Fibroblast of lung (primary cell): ENCODE measurements around the gene TLL2.

Experiments used
- CTCF ChIP-seq, 2 donors: IDR thresholded peaks in 1 of 2; conservative IDR thresholded peaks in 1 of 2; 1 replicate in 1 of 2; 2 replicates in 1 of 2; pipeline ENCODE4 v1.5.1; 2011 to 2012; ENCODE audit warnings: low read length in 2 of 2, control low read depth in 1 of 2, inconsistent platforms in 1 of 2, low read depth in 1 of 2, mild to moderate bottlenecking in 1 of 2
- EZH2 ChIP-seq: IDR thresholded peaks from 2 replicates; pipeline ENCODE4 v1.5.1; 2012; ENCODE audit warnings: low read length, control low read depth, mild to moderate bottlenecking; ENCODE audit errors: missing control alignments

- TF ChIP-seq CTCF (conservative IDR thresholded peaks at IDR 0.05 in 1 of 2, IDR thresholded peaks at IDR 0.05 in 1 of 2; ENCODE audit: low read depth in 1 of 2, low read length in 2 of 2): no peak
- no peak for TF ChIP-seq EZH2
Observed at GRCh38 chr10:96463562-96463961, 50.2 kb downstream of the TLL2 start.
